Left kidney (tissue), 2 donors: Measurements from ENCODE around the gene AP2A2. TPM values are rescaled to one million over a fixed set of nuclear protein-coding genes. Genes with fewer than 3 reads are reported as not detected.
A peak's percentile ranks its signal among the peaks of the same experiment; 100 is the strongest.
"Not testable (repeated sequence)": the region's sequence is repeated elsewhere in the genome, so short reads cannot be mapped to it uniquely, and the experiment has no call there.

Experiments
- DNase-seq: peaks from one replicate; pipeline ENCODE4 v3.0.0-alpha.2; 2013
- polyA plus RNA-seq: library from polyadenylated mRNA; unstranded; fragments of 120-200 nt; gene quantifications from one replicate; pipeline ENCODE4 v1.2.1, GENCODE V29; 2013; ENCODE audit not compliant: insufficient read length

The AP2A2 gene
- polyA plus RNA-seq, 1 donor: 114 TPM

- DNase-seq: peak; percentile 74
These were observed 27.0 kb downstream of the AP2A2 start for GRCh38 chr11:952406-953385.

DNA sequence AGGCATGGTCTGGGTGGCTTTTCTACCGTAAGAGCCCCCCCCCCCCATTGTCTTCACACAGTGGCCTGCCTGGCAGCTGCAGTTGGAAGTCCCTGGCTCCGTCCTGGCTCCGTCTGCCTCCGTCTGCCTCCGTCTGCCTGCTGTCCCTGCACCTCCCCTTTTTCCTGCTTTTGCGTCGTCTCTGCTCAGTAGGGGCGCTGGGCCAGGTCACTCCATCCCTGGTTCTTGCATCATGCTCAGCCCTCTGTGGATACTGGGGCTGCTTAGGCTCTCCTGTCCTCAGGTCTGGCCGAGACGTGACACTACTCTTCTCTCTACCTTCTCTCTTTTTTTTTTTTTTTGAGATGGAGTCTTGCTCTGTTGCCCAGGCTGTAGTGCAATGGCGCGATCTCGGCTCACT is 27.8 kb downstream of the AP2A2 start:
- no peak for DNase-seq

GRCh38 chr11:954392-955153 is 28.9 kb downstream of the AP2A2 start:
- no peak for DNase-seq

- no peak for DNase-seq
These were observed 29.7 kb downstream of the AP2A2 start for GRCh38 chr11:955154-956063.

- no peak for DNase-seq
These were observed 31.7 kb downstream of the AP2A2 start for GRCh38 chr11:957212-957920.

DNA sequence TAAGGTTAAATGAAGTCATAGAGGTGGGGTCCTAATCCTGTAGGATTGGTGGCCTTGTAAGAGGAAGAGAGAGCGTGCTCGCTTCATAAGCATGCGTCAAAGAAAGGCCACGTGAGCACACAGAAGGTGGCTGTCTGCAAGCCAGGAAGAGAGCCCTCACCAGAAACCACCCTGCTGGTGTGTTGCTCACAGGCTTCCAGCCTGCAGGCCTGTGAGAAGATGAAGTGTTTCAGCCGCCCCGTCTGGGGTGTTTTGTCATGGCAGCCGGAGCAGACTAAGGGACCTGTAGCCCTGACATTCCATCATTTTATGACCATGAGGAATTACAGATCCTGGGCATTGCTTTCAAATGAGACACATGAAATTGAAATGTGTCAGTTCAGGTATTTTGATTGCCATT is 32.4 kb downstream of the AP2A2 start:
- no peak for DNase-seq

DNA sequence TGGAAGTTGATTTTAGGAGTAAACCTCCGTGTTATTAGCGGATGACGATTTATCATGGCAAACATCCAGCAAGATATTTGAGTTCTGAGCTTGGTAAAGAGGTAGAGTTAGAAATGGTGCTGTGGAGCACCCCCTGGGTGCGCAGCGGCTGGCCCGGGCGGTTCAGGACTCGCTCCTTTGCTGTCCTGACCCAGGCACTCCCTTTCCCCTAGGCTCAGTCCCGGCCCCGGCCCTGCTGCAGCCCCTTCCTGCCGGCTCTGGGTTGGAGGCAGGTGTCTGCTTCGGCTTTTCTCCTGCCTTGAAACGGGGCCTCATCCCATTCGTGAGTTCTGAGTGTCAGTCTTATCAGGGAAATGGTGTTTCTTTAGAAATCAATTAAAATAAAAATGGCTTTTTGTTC is 33.4 kb downstream of the AP2A2 start:
- no peak for DNase-seq

DNA sequence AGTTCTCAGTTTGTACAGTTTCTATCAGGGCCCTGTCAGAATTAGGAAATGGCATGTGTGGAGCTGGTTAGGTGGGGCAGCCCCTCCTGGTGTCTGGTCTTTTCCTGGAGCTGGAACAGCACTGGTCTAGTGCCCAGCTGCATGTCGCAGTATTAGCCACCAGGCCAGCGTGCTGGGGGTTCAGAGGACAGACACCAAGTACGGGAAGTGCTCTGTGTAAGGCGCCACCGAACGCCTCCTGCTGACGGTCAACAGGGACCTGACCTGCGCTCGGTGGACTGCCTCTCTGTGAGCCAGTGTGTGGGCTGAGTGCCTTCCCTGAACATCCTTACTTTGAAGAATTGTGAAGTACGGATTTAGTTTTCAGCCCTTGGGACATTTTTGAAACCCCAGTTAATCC is 33.9 kb downstream of the AP2A2 start:
- DNase-seq: no peak

DNA sequence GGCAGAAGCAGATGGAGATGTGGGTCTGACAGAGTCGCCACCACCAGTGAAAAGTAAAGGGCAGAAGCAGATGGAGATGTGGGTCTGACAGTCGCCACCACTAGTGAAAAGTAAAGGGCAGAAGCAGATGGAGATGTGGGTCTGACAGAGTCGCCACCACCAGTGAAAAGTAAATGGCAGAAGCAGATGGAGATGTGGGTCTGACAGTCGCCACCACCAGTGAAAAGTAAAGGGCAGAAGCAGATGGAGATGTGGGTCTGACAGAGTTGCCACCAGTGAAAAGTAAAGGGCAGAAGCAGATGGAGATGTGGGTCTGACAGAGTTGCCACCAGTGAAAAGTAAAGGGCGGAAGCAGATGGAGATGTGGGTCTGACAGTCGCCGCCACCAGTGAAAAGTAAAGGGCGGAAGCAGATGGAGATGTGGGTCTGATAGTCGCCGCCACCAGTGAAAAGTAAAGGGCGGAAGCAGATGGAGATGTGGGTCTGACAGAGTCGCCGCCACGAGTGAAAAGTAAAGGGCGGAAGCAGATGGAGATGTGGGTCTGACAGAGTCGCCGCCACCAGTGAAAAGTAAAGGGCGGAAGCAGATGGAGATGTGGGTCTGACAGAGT is 35.7 kb downstream of the AP2A2 start:
- DNase-seq: not testable (repeated sequence)

GRCh38 chr11:961921-962320 is 36.3 kb downstream of the AP2A2 start:
- no peak for DNase-seq

GRCh38 chr11:962688-963087 is 37.0 kb downstream of the AP2A2 start:
- no peak for DNase-seq

DNA sequence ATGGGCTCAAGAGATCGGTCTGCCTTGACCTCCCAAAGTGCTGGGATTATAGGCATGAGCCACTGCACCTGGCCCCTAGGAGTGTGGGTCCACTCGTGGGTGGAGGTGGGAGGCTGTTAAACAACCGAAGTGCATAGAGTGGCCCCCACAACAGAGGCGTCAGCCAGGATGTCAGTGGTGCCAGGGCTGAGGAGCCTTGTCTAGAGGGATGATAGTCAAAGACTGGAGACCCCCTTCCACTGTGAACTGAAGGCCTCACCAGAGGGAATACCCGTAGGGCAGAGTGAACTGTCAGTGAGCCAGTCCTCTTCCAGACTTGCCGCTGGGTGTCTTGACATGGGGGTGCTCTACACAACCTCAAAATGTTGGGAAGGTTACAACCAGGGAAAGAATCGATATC is 38.2 kb downstream of the AP2A2 start:
- DNase-seq: no peak

GRCh38 chr11:965206-965775 is 39.6 kb downstream of the AP2A2 start:
- no peak for DNase-seq

DNA sequence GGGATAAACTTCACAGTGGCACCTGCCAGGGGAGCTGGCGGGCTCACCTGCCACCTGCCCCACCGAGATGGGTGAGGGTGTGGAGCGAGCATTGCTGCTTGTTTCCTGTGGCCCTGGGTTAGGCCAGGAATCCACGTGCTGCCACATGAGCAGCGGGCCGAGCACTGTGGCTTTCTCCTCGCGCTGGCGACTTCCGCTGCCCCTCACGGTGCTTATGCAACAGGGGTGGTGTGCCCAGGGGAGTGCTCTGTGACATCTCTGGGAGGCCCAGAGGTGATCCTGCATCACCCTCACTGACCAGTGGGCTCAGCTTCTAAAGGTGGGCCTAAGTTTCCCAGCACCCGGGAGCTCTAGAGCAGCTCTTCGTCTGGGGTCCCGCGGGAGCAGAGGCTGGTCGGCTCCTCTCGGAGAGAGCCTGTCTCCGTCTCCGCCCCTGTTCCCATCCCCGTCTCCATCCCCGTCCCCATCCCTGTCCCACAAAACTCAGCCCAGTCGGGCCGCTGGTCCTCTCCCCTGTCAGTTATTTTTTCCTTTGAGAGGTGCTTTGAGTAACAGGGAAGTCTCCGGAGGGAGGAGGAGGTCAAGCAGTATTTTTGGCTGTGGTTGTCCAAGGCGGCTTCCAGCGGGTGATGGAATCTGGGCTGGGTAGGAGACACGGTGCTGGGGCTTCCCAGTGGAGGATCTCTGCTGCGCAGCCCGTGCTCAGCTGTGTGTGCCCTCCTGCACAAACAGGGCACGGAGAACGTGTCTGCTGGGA is 42.5 kb downstream of the AP2A2 start:
- DNase-seq: no peak

DNA sequence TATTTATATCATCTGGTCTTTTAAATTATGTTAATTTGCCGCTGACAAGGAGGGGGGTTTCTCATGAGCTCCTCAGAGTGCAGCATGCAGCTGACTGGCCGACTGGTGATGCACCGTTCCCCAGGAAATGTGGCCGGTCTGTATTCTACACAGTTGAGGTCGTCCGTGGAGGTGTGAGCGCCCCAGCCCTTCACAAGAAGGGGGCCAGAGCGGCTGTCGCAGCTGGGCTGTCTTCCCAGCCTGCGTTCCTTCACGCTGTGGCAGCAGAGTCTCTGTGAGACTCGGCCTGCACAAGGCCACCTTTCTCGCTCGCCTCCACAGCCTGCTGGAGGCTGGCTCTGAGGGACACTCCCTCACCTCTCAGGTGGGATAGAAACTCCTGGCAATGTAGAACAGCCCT is 43.2 kb downstream of the AP2A2 start:
- no peak for DNase-seq

DNA sequence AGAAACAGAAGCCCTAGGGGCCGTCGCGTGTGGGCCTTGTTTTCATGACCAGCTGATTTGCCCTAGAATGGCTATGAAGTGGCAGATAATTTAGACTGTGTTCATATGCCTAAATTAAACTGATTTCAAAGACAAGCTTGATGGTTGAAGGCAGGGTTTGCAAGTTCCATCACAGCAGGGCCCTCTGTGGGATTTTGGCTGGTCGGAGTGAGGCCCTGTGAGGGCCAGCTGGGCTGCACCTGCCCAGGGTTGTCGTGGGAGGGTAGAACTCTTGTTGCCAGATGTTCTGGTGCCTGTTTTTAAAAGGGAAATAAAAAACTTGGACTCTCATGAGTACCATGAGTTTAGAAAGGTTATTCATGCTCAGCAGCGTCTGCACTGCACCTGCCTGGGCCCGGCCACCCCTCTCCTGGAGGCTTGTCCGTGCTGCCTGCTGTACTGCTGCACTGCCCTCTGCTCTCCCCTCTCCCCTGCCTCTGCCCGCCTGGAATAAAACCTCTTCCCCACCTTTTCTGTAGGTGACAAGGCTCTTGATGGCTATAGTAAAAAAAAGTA is 44.1 kb downstream of the AP2A2 start:
- no peak for DNase-seq

DNA sequence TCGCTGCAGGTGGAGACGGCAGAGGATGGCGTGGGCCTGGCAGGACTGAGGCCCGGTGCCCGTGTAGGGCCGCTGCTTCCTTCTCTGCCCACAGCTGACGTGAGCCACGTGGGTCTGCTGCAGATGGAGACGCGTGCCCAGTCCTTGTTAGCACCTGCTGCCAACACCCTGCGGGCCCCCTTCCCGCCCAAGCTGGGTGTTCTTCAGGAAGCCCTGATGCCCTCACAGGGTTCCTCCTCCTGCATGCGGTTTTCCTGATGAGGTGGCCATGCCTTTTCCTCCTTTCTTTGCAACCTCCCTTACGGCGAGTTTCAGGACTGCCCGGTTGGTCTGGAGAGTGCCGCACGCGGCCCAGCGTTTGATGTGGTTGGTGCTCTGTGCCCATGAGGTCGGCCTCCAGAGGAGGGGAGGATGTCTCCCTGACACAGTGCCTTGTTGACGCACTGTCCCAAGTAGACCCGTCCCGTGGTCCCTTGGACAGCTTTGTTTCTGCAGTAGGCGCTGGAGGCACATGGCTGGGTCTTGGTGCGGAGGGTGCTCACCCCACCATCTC is 44.7 kb downstream of the AP2A2 start:
- no peak for DNase-seq

DNA sequence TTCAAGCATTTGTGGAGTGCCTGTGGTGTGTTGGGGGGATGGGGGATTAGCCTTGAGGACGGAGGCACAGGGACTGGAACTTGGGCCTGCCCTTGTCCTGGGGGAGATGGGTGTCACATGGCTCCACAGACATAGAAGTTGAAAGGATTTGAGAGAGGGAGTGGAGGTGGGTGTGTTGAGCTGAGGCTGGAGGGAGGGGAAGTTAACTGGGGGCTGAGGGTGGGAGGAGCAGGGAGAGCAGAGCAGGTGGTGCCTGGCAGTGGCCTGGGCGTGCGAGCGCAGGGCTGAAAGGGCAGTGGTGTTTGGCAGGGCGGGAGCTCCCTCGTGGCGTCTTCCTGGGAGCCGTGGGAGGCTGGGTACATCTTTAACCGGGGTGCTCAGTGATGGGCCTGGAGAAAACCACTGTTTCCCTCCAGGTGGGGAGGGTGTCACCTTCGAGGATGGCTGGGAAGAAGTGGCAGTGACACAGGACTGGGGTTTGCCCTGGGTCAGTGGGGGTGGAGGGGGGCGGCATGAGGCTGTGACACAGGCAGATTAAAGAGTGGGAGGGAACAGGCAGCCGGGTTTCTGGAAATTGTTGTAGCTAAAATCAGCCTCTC is 45.5 kb downstream of the AP2A2 start:
- DNase-seq: no peak
